H1 (cell line): ENCODE results near the gene SCN2B. TPM values are rescaled to one million over a fixed set of nuclear protein-coding genes. Genes with fewer than 3 reads are reported as not detected.

Source experiments
- CTCF ChIA-PET: fragments of 300-600 bp; sonication (Branson Sonifier 250); formaldehyde crosslinking; loops from one replicate; lab custom pipeline; 2021; ENCODE audit not compliant: partially characterized antibody; lab: Charles Lee
- POLR2A ChIA-PET: fragments of 300-600 bp; sonication (Branson Sonifier 250); formaldehyde crosslinking; loops from one replicate; lab custom pipeline; 2021; ENCODE audit warnings: inconsistent platforms; ENCODE audit not compliant: partially characterized antibody; lab: Charles Lee
- DNase-seq, 2 experiments: peaks; one replicate each; pipeline versions ENCODE4 v3.0.0 to v3.0.0-alpha.2; 2010 to 2022; ENCODE audit warnings: low spot score in 2 of 2, low read depth in 1 of 2, mixed read lengths in 1 of 2
- FAIRE-seq: peaks from 2 replicates; lab custom pipeline; 2011; peaks lifted over from hg19 to GRCh38; lab: Jason Lieb, UNC
- H2AFZ ChIP-seq: 2 replicates; pipeline ENCODE4 v1.8.1; 2012; ENCODE audit warnings: low read length, inconsistent platforms
- H2AK5ac ChIP-seq: 2 replicates; pipeline ENCODE4 v1.6.1; 2013; ENCODE audit warnings: low read depth, low read length
- H2BK120ac ChIP-seq: replicated peaks from 2 replicates; pipeline ENCODE3; 2013; ENCODE audit warnings: low read depth, low read length, inconsistent platforms
- H2BK12ac ChIP-seq: 2 replicates; pipeline ENCODE4 v1.6.1; 2013; ENCODE audit warnings: low read depth, low read length
- H2BK15ac ChIP-seq: 2 replicates; pipeline ENCODE4 v1.6.1; 2013; ENCODE audit warnings: low read length
- H2BK20ac ChIP-seq: 2 replicates; pipeline ENCODE4 v1.6.1; 2013; ENCODE audit warnings: low read length
- H2BK5ac ChIP-seq: 2 replicates; pipeline ENCODE4 v1.6.1; 2013; ENCODE audit warnings: low read depth, low read length
- H3K14ac ChIP-seq: 2 replicates; pipeline ENCODE4 v1.6.1; 2013; ENCODE audit warnings: inconsistent platforms; ENCODE audit not compliant: insufficient read length
- H3K18ac ChIP-seq: 2 replicates; pipeline ENCODE4 v1.6.1; 2013; ENCODE audit warnings: low read length; ENCODE audit errors: extremely low read depth
- H3K23ac ChIP-seq: 2 replicates; pipeline ENCODE4 v1.6.1; 2013; ENCODE audit warnings: inconsistent platforms; ENCODE audit not compliant: insufficient read length
- H3K23me2 ChIP-seq: 2 replicates; pipeline ENCODE4 v1.6.1; 2013; ENCODE audit warnings: low read depth, low read length
- H3K27ac ChIP-seq: 2 replicates; pipeline ENCODE4 v1.6.1; 2011; ENCODE audit warnings: low read depth, low read length, inconsistent platforms
- H3K27me3 ChIP-seq, 4 experiments: replicated peaks in 1 of 4; 1 replicate in 1 of 4; 2 replicates in 3 of 4; pipeline versions ENCODE4 v1.6.1 to v1.8.1; 2011 to 2013; ENCODE audit warnings: low read length in 3 of 4, mild to moderate bottlenecking in 3 of 4, inconsistent platforms in 2 of 4, mixed read lengths in 2 of 4, moderate library complexity in 1 of 4; ENCODE audit not compliant: control insufficient read depth in 3 of 4, insufficient read depth in 3 of 4; ENCODE audit errors: extremely low read depth in 1 of 4
- H3K36me3 ChIP-seq, 4 experiments: 2 replicates each; pipeline versions ENCODE4 v1.6.1 to v1.8.1; 2011 to 2013; ENCODE audit warnings: mild to moderate bottlenecking in 4 of 4, low read length in 3 of 4, moderate library complexity in 2 of 4, control low read depth in 1 of 4, inconsistent platforms in 1 of 4; ENCODE audit not compliant: insufficient read depth in 4 of 4, control insufficient read depth in 2 of 4
- H3K4ac ChIP-seq: replicated peaks from 2 replicates; pipeline ENCODE3; 2013; ENCODE audit warnings: low read length, low read depth, mixed read lengths, inconsistent platforms; ENCODE audit not compliant: insufficient read length
- H3K4me1 ChIP-seq, 4 experiments: replicated peaks in 1 of 4; 1 replicate in 1 of 4; 2 replicates in 3 of 4; pipeline versions ENCODE4 v1.6.1 to v1.8.1; 2011 to 2013; ENCODE audit warnings: low read length in 3 of 4, inconsistent platforms in 2 of 4, mixed read lengths in 1 of 4; ENCODE audit not compliant: insufficient read depth in 4 of 4, control insufficient read depth in 3 of 4
- H3K4me2 ChIP-seq, 2 experiments: 2 replicates each; pipeline versions ENCODE4 v1.6.1 to v1.8.1; 2011 to 2013; ENCODE audit warnings: low read depth in 2 of 2, low read length in 2 of 2, control low read depth in 1 of 2, inconsistent platforms in 1 of 2, mild to moderate bottlenecking in 1 of 2; ENCODE audit not compliant: insufficient read depth in 1 of 2
- H3K4me3 ChIP-seq, 4 experiments: fragments of 200-600, 300-600 bp in 1 of 4; sonication (generic), shearing (Covaris generic), sonication (Bioruptor Twin) in 1 of 4; 2 replicates each; pipeline versions ENCODE4 v1.5.1 to v1.8.1; 2011 to 2016; ENCODE audit warnings: low read length in 4 of 4, low read depth in 3 of 4, control low read depth in 2 of 4, inconsistent platforms in 2 of 4, mild to moderate bottlenecking in 2 of 4, mixed read lengths in 1 of 4, moderate library complexity in 1 of 4; ENCODE audit not compliant: insufficient read depth in 2 of 4; ENCODE audit errors: extremely low read depth in 1 of 4
- H3K56ac ChIP-seq: replicated peaks from 2 replicates; pipeline ENCODE3; 2013; ENCODE audit warnings: low read depth, mild to moderate bottlenecking, mixed read lengths, low read length, inconsistent platforms; ENCODE audit not compliant: insufficient read length
- H3K79me1 ChIP-seq: 2 replicates; pipeline ENCODE4 v1.6.1; 2013; ENCODE audit warnings: low read depth, low read length, control low read depth
- H3K79me2 ChIP-seq, 2 experiments: 2 replicates each; pipeline versions ENCODE4 v1.6.1 to v1.8.1; 2012 to 2013; ENCODE audit warnings: low read length in 2 of 2, mild to moderate bottlenecking in 2 of 2, inconsistent platforms in 1 of 2; ENCODE audit not compliant: insufficient read depth in 2 of 2, control insufficient read depth in 1 of 2
- H3K9ac ChIP-seq, 4 experiments: replicated peaks in 1 of 4; 1 replicate in 1 of 4; 2 replicates in 3 of 4; pipeline versions ENCODE4 v1.6.1 to v1.8.1; 2011 to 2013; ENCODE audit warnings: low read depth in 3 of 4, low read length in 3 of 4, control low read depth in 2 of 4, mild to moderate bottlenecking in 2 of 4, moderate library complexity in 2 of 4, inconsistent platforms in 1 of 4; ENCODE audit errors: extremely low read depth in 1 of 4
- H3K9me3 ChIP-seq, 2 experiments: 2 replicates each; pipeline versions ENCODE4 v1.6.1 to v1.8.1; 2012 to 2013; ENCODE audit warnings: mild to moderate bottlenecking in 2 of 2, moderate library complexity in 2 of 2, control low read depth in 1 of 2, inconsistent platforms in 1 of 2, low read depth in 1 of 2, low read length in 1 of 2, mixed read lengths in 1 of 2; ENCODE audit not compliant: insufficient read depth in 2 of 2
- H4K20me1 ChIP-seq, 2 experiments: replicated peaks in 1 of 2; 2 replicates each; pipeline versions ENCODE3 to v1.8.1; 2011 to 2013; ENCODE audit warnings: inconsistent platforms in 2 of 2, low read length in 2 of 2, mild to moderate bottlenecking in 1 of 2; ENCODE audit not compliant: insufficient read depth in 2 of 2, control insufficient read depth in 1 of 2
- H4K5ac ChIP-seq: 2 replicates; pipeline ENCODE4 v1.6.1; 2013; ENCODE audit warnings: low read length, low read depth, mixed read lengths, inconsistent platforms; ENCODE audit not compliant: insufficient read length
- H4K8ac ChIP-seq: 2 replicates; pipeline ENCODE4 v1.8.0; 2013; ENCODE audit warnings: mild to moderate bottlenecking, moderate library complexity, low read length, inconsistent platforms; ENCODE audit not compliant: insufficient read depth; ENCODE audit errors: extremely low read depth
- H4K91ac ChIP-seq: replicated peaks from 2 replicates; pipeline ENCODE3; 2013; ENCODE audit warnings: low read length, mixed read lengths, inconsistent platforms; ENCODE audit not compliant: insufficient read length
- BRCA1 ChIP-seq: IDR thresholded peaks from 2 replicates; pipeline ENCODE4 v1.6.1; 2012; ENCODE audit warnings: low read depth, low read length, improper control_type of control experiment
- CHD2 ChIP-seq: IDR thresholded peaks from 2 replicates; pipeline ENCODE4 v1.6.1; 2012; ENCODE audit warnings: low read length, improper control_type of control experiment
- E2F6 ChIP-seq: IDR thresholded peaks from 2 replicates; pipeline ENCODE4 v1.6.1; 2012; ENCODE audit warnings: inconsistent platforms
- EGR1 ChIP-seq: IDR thresholded peaks from 2 replicates; pipeline ENCODE4 v1.6.1; 2011; ENCODE audit warnings: low read depth, low read length, borderline replicate concordance
- FOSL1 ChIP-seq: IDR thresholded peaks from 2 replicates; pipeline ENCODE4 v1.6.1; 2011; ENCODE audit warnings: mild to moderate bottlenecking, low read depth, low read length, moderate library complexity; ENCODE audit not compliant: insufficient read depth
- HDAC2 ChIP-seq, 2 experiments: fragments of 300-600 bp in 1 of 2; sonication (generic) in 1 of 2; IDR thresholded peaks; 2 replicates each; pipeline ENCODE4 v1.6.1; 2011 to 2012; ENCODE audit warnings: low read depth in 2 of 2, low read length in 2 of 2, mild to moderate bottlenecking in 2 of 2, moderate library complexity in 2 of 2, borderline replicate concordance in 1 of 2, inconsistent platforms in 1 of 2
- KDM4A ChIP-seq: IDR thresholded peaks from one replicate; pipeline ENCODE4 v1.7.1; 2012; ENCODE audit warnings: low read depth, mild to moderate bottlenecking, moderate library complexity, low read length, inconsistent platforms; ENCODE audit not compliant: severe bottlenecking
- PHF8 ChIP-seq: fragments of 200-600 bp; sonication (generic); conservative IDR thresholded peaks from 2 replicates; pipeline ENCODE4 v1.7.1; 2012; ENCODE audit warnings: low read depth, mild to moderate bottlenecking, inconsistent platforms, low read length, moderate library complexity
- RBBP5 ChIP-seq: IDR thresholded peaks from 2 replicates; pipeline ENCODE4 v1.7.1; 2012; ENCODE audit warnings: low read depth, mild to moderate bottlenecking, inconsistent platforms, low read length, moderate library complexity, borderline replicate concordance
- TAF1 ChIP-seq: IDR thresholded peaks from 2 replicates; pipeline ENCODE4 v1.6.1; 2011; ENCODE audit warnings: mild to moderate bottlenecking, low read depth, low read length
- TAF7 ChIP-seq: optimal IDR thresholded peaks from 2 replicates; pipeline ENCODE3; 2011; ENCODE audit warnings: low read depth, mild to moderate bottlenecking, inconsistent platforms, low read length, moderate library complexity, borderline replicate concordance
- WGBS, 2 experiments: shearing (Covaris generic) in 1 of 2; methylation state at CpG; one replicate each; pipeline versions ENCODE4 v1.1.6 to v1.1.7; 2013 to 2015; ENCODE audit warnings: low lambda C conversion rate in 2 of 2, mixed read lengths in 2 of 2, inconsistent platforms in 1 of 2, low coverage in 1 of 2, missing lambda C conversion rate in 1 of 2; ENCODE audit not compliant: insufficient replicate concordance in 2 of 2, insufficient coverage in 1 of 2, insufficient read length in 1 of 2; ENCODE audit errors: extremely low coverage in 1 of 2, missing lambda C conversion rate in 1 of 2; 5-methylcytosine and 5-hydroxymethylcytosine counted together
- polyA plus RNA-seq, 7 experiments: library from polyadenylated mRNA; depleted of rRNA in 3 of 7; stranded (reverse) in 5 of 7; unstranded in 2 of 7; fragments of >200 nt in 5 of 7; fragments of 200-250 nt in 2 of 7; gene quantifications; 1 replicate in 5 of 7; 2 replicates in 1 of 7; 4 replicates in 1 of 7; pipeline versions ENCODE4 v1.2.1 to v1.2.3, GENCODE V29; 2011 to 2013; ENCODE audit warnings: missing spikeins in 2 of 7, mixed read lengths in 2 of 7
- total RNA-seq: library from RNA; stranded (reverse); fragmentation: NEBNext Ultra II Directional; extraction: Animal tissue kit (Norgen Biotek cat#: 25700); gene quantifications from 2 replicates; pipeline ENCODE4 v1.2.1, GENCODE V29; 2021
- TF ChIP-seq, protein P1 (sequence below): IDR thresholded peaks from 2 replicates; pipeline ENCODE4 v1.6.1; 2012; ENCODE audit warnings: inconsistent platforms

SCN2B gene
- total and polyA plus RNA-seq, 2 of the 8 experiments (the other 6 are each of a cell fraction or from before 2014, with no cell fraction given), result 0.14 to 0.24 TPM

DNA sequence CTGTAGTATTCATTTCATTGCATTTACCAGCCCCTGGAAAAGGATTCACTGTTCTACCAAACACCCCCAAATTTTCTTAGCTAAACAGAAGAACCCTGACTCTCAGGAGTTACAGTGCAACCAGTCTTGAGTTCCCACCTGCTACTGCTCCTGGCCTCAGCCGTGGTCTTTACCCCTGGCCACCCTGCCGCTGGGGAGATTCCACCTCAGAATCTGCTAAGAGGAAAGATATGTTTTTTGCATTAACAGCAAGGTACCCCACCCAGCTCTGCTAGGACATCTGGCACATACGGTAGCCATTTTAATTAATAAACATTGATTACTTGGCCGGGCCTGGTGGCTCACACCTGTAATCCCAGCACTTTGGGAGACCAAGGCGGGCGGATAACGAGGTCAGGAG is 39.3 kb upstream of the SCN2B start:
- no peak overlapping the region for H3K14ac ChIP-seq
- no peak overlapping the region for H3K4me2 ChIP-seq
- H3K18ac ChIP-seq, result no peak overlapping the region
- H3K36me3 ChIP-seq, result no peaks in the 10 kb centered on the region
- H3K9me3 ChIP-seq, result no peaks in the 10 kb centered on the region
- H3K79me1 ChIP-seq, result no peaks in the 10 kb centered on the region
- no peak overlapping the region for H4K91ac ChIP-seq
- TF ChIP-seq RBBP5 (no peak), TAF7 (no peak), FOSL1 (no peak), PHF8 (no peak), CHD2 (no peak), BRCA1 (no peak), TAF1 (no peak), KDM4A (no peak), E2F6 (no peak), HDAC2 (IDR thresholded peaks at IDR 0.05; ENCODE audit: borderline replicate concordance in 1 of 2, low read depth in 2 of 2, low read length in 2 of 2) (no peak), EGR1 (no peak)
- TF ChIP-seq, protein P1, sequence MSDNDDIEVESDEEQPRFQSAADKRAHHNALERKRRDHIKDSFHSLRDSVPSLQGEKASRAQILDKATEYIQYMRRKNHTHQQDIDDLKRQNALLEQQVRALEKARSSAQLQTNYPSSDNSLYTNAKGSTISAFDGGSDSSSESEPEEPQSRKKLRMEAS, result no peak
- no peaks in the 10 kb centered on the region for H3K79me2 ChIP-seq
- H3K56ac ChIP-seq, result no peak overlapping the region
- H3K27me3 ChIP-seq, result no peaks in the 10 kb centered on the region
- DNase-seq (no peak), FAIRE-seq (no peak)
- ChIA-PET POLR2A (no interaction called here), CTCF (interaction anchor here (1.2 to 1.6 kb wide), 2 partner anchors 11 to 17 kb away, joined by 4 to 7 read pairs; no protein-coding TSS in a partner anchor)
- H3K4ac ChIP-seq, result no peak overlapping the region
- H2BK120ac ChIP-seq, result no peak overlapping the region
- H2BK20ac ChIP-seq, result no peak overlapping the region
- no peaks in the 10 kb centered on the region for H4K20me1 ChIP-seq
- no peak overlapping the region for H2BK5ac ChIP-seq
- no peak overlapping the region for H4K8ac ChIP-seq
- WGBS, 2 experiments, result 91% methylated on average over 7 of the region's 7 CpGs; no CpG with 5 or more reads in 1 of the 2 experiments
- no peak overlapping the region for H2AFZ ChIP-seq
- H3K23ac ChIP-seq, result no peak overlapping the region
- H3K27ac ChIP-seq, result no peak overlapping the region
- H3K23me2 ChIP-seq, result no peaks in the 10 kb centered on the region
- peaks cover 3 to 18% (median 15%) of the 10 kb centered on the region in 4 experiments; a peak in 6 of 7 replicates for H3K4me1 ChIP-seq
- H3K4me3 ChIP-seq, result no peak overlapping the region
- H2BK12ac ChIP-seq, result no peak overlapping the region
- H2AK5ac ChIP-seq, result no peak overlapping the region
- no peak overlapping the region for H2BK15ac ChIP-seq
- H4K5ac ChIP-seq, result no peak overlapping the region
- H3K9ac ChIP-seq, result no peak overlapping the region
